Fibroblast of skin of left biceps (primary cell): ENCODE data around the gene SLC16A2.

ENCODE experiments used
- DNase-seq, 2 experiments: peaks; one replicate each; pipeline ENCODE4 v3.0.0-alpha.2; 2013; ENCODE audit warnings: low read depth in 2 of 2

The SLC16A2 gene

DNA sequence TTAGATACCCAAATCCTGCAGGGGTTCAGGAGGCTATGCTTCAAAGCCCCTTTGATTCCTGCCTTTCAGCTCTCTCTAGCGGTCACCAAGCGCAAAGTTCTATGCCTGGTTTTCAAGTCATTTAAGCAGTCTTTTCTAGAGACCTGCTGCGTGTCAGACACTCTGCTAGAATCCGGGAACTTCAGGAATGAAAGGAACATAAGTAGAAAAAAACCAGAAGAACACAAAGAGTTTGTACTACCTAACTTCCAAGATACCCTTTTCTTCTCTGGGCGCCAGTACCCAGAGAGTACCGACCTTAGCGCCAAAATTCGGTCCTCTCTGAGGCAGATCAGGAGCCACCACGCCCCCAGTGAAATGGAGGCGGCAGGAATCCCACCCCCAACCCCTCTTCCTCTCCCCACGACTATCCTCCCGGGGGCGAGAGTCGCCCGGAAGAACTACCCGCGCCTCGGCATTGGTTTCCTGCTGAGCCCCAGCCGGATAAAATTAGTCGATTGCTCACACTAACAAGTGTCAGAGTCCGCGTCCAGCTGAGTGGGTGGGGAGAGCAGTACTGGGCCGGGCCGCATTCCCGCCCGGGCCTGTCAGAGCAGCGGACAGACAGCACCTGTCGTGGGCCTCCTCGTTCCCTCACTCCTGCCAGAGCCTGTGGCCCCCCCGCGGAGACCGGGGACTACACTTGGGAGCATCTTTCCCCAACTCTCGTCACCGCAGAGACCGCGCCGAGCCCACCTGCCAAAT is 114.3 kb downstream of the SLC16A2 start:
- no peak for DNase-seq

- DNase-seq, result peak; percentile 47 to 49
These were observed 115.0 kb downstream of the SLC16A2 start for GRCh38 chrX:74536152-74536831.

DNA sequence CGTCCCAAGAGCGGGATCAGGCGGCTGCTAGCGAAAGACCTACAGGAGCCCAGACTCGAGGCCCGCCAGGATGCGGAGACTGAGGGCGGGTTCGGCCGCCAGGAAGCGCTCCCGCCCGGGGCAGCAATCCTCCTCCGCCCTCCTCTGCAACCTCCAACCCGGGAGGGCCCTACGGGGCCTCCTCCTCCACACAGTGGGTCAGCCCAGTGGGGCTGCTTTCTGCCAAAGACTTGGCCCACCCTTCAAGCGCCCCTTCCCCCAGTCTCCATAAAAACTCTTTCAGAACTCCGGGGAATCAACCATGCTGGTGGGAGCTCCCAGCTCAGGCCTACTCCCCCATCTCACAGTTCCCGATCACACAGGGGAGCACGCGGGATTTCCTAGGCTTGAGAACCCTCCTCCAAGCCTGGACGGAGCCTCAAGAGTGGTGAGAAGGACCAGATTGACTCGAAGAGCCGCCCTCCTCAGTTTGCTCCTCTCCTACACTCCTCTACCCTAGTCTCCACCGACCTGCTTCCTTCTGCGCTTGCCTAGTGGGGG is 115.6 kb downstream of the SLC16A2 start:
- no peak for DNase-seq

DNA sequence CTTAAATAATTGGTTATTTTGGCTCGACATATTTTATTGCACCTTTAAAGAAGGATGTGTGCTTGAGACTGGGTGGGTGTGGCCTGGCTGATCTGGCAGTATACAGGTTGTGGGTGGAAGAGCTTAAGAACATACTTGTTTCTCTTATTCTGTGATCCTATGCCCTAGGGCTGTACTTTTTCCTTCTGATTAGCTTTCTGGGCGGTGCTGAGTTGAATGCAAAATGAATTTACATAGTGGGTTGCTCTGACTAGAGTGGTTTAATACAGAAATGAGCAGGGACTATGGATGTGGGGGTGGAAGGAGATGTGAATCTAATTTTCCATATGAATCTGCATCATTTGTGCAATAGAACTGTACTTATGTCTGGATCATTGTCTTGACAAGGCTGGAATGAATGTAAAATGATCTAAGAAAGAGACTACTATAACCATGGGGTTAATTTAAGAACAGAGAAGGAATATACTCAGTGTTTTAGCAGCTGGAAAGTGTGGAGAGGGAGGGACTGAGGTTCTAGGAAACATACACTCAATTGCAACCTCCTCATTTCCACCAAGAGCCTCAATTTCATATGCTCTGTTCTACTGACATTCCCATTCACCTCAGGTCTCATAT is 119.4 kb downstream of the SLC16A2 start:
- DNase-seq, result no peak

GRCh38 chrX:74545880-74546523 is 124.7 kb downstream of the SLC16A2 start:
- DNase-seq, result no peak

GRCh38 chrX:74546984-74547383 is 125.7 kb downstream of the SLC16A2 start:
- DNase-seq, result no peak

- no peak for DNase-seq
These were observed 129.1 kb downstream of the SLC16A2 start for GRCh38 chrX:74550295-74550802.

- DNase-seq, result no peak
These were observed 130.6 kb downstream of the SLC16A2 start for GRCh38 chrX:74551934-74552333.

DNA sequence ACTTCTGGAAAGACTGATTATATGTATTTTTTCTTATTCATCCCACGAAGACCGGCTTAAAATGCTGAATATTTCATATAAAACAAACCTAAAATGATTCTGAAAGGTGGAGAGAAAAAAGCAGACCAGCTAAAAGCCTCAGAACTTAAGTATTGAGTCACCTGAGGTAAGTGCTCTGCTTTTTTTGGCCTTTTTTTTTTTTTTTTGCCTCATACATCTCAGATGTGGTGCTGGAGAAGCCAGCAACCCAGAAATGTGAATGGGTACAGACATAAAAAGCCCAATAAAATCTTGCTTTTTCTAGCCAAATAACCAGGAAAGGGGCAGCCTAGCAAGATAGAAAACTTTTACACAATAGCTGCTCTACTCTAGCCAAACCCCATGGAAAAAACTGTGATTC is 136.1 kb downstream of the SLC16A2 start:
- DNase-seq, result no peak

- DNase-seq, result no peak
These were observed 156.8 kb downstream of the SLC16A2 start for GRCh38 chrX:74578137-74578536.

- peak; percentile 13 to 20 for DNase-seq
These were observed 158.4 kb downstream of the SLC16A2 start for GRCh38 chrX:74579597-74580198.
